ENCODE measurements around the gene HSPA12A.

The HSPA12A gene

DNA sequence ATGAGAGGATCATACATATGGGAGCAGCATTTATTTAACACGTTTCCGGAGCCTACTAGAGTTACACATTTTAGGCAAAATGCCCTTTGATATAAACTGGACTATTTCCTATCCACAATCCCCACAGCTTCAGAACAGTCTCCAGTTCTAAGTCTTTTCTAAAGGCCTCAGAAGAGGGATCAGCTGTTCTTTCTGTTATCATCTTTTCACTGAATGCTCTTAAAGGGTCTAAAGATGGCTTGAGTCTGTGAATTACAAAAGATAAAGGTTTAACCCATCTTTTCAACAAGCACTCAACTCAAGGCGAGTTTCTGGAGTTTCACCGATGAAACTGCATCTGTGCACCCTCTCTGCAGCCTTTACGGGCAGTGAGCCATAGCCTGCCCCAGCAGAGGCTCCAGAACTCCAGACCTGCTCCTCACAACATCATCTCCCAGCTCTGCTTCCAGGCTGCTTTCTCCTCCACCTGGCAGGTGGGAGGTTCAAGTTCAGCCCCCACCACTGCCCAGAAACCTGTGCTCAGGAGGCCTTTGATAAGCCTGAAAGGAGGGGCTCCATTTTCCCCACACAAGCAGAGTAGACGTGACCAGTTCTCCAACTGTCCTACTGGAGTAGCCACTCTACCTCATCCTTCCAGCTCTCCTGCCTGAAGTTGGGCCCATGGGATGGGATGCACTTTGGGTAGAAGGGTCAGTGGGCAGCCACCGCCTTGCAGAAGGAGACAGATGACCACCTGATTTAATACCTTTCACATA, 53.4 kb downstream of the HSPA12A start:
- Histone ChIP-seq H3K4me1 (ENCODE audit: control insufficient read depth in 1 of 2, insufficient read depth in 1 of 2, low read depth in 1 of 2, low read length in 1 of 2) (no peaks in the 10 kb centered on the region), H3K9me3 (no peaks in the 10 kb centered on the region), H3K27me3 (peaks cover 26% of the 10 kb centered on the region), H3K36me3 (no peaks in the 10 kb centered on the region), H3K4me3 (ENCODE audit: low read depth in 1 of 2, low read length in 1 of 2) (no peak overlapping the region), H3K27ac (no peak overlapping the region)
- TF ChIP-seq, protein P1, sequence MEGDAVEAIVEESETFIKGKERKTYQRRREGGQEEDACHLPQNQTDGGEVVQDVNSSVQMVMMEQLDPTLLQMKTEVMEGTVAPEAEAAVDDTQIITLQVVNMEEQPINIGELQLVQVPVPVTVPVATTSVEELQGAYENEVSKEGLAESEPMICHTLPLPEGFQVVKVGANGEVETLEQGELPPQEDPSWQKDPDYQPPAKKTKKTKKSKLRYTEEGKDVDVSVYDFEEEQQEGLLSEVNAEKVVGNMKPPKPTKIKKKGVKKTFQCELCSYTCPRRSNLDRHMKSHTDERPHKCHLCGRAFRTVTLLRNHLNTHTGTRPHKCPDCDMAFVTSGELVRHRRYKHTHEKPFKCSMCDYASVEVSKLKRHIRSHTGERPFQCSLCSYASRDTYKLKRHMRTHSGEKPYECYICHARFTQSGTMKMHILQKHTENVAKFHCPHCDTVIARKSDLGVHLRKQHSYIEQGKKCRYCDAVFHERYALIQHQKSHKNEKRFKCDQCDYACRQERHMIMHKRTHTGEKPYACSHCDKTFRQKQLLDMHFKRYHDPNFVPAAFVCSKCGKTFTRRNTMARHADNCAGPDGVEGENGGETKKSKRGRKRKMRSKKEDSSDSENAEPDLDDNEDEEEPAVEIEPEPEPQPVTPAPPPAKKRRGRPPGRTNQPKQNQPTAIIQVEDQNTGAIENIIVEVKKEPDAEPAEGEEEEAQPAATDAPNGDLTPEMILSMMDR (IDR thresholded peaks at IDR 0.05), result no peak

DNA sequence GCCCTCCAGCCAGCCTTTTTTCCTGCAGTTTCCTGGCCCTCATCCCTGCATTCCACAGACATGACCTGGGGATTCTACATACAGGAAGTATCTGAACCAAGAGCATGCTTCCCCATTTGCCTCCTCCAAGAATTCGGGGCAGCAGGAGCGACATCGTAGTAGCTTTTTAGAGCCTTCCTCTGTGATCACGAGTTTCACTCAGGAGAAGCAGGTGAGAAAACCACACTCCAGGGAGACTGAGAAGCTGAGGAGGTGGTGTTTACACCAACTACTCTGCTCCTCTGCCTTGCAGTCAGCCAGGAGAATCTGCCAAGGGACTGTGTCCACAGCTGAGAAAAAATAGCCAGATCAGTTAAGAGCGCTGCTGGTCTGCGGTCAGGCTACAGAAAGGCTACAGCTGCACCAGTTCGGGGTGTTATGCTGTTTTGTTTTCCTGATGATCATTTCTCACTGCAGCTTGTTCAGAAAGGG, 54.1 kb downstream of the HSPA12A start:
- Histone ChIP-seq H3K9me3 (no peaks in the 10 kb centered on the region), H3K27ac (no peak overlapping the region), H3K36me3 (no peaks in the 10 kb centered on the region), H3K4me1 (ENCODE audit: control insufficient read depth in 1 of 2, insufficient read depth in 1 of 2, low read depth in 1 of 2, low read length in 1 of 2) (no peaks in the 10 kb centered on the region), H3K4me3 (ENCODE audit: low read depth in 1 of 2, low read length in 1 of 2) (no peak overlapping the region), H3K27me3 (peaks cover 26% of the 10 kb centered on the region)
- TF ChIP-seq, protein P1 (IDR thresholded peaks at IDR 0.05), result no peak

DNA sequence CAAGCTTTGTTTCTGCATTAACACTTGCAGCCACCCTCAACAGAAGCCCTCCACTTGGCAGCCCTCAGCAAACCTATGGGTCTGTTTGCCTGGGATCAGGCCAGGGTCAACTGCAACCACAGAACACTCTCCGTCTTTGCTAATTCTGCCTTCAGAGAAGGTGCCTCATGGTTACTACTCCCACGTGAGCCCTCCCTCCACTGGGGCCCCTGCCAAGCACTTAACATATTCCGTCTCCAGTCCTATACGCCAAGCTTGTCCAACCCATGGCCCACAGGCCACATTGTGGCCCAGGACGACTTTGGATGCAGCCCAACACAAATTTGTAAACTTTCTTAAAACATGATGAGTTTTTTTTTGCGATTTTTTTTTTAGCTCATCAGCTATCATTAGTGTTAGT, 54.7 kb downstream of the HSPA12A start:
- H3K9me3 ChIP-seq, result no peaks in the 10 kb centered on the region
- TF ChIP-seq, protein P1 (IDR thresholded peaks at IDR 0.05), result no peak
- no peaks in the 10 kb centered on the region for H3K36me3 ChIP-seq
- H3K27me3 ChIP-seq, result peaks cover 26% of the 10 kb centered on the region
- no peak overlapping the region for H3K4me3 ChIP-seq (ENCODE audit: low read depth in 1 of 2, low read length in 1 of 2)
- H3K27ac ChIP-seq, result no peak overlapping the region
- H3K4me1 ChIP-seq (ENCODE audit: control insufficient read depth in 1 of 2, insufficient read depth in 1 of 2, low read depth in 1 of 2, low read length in 1 of 2), result no peaks in the 10 kb centered on the region

DNA sequence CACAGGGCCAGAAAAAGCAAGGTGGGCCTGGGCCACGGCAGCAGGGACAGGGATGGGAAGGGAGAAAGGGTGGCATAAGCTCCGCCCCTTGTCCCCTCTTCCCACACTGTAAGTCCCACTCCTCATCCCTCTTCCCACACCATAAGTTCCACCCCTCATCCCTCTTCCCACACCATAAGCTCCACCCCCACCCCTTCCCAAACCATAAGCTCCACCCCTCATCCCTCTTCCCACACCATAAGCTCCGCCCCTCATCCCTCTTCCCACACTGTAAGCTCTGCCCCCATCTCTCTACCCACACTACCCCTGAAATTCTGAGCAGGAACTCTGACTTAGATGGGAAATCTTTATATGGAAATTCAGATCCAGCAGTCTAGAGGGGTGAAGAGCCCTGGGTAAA, 55.7 kb downstream of the HSPA12A start:
- TF ChIP-seq, protein P1 (IDR thresholded peaks at IDR 0.05), result no peak
- Histone ChIP-seq H3K4me1 (ENCODE audit: control insufficient read depth in 1 of 2, insufficient read depth in 1 of 2, low read depth in 1 of 2, low read length in 1 of 2) (no peaks in the 10 kb centered on the region), H3K36me3 (no peaks in the 10 kb centered on the region), H3K27ac (no peak overlapping the region), H3K27me3 (peaks cover 23% of the 10 kb centered on the region), H3K4me3 (ENCODE audit: low read depth in 1 of 2, low read length in 1 of 2) (no peak overlapping the region), H3K9me3 (no peaks in the 10 kb centered on the region)

DNA sequence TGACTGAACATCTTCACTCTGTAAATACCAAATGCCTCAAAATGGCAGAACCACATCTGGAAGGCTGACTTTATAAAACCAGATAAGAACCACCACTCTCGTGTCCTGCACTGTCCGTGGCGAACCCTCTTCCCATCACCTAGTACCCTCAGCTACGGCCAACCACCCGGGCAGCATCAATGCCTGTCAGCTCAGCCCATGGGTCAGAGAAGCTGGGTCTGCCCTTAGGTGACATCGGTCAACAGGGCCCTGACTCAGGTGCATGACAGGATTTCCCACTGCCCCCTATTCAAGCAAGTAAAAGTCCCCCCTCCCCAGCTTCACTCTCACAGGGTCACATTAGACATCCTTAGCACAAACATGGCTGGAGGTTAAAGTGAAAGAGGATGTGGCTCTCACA, 56.6 kb downstream of the HSPA12A start:
- Histone ChIP-seq H3K4me3 (ENCODE audit: low read depth in 1 of 2, low read length in 1 of 2) (no peak overlapping the region), H3K4me1 (ENCODE audit: control insufficient read depth in 1 of 2, insufficient read depth in 1 of 2, low read depth in 1 of 2, low read length in 1 of 2) (no peaks in the 10 kb centered on the region), H3K27ac (no peak overlapping the region), H3K27me3 (peaks cover 22% of the 10 kb centered on the region), H3K36me3 (no peaks in the 10 kb centered on the region), H3K9me3 (no peaks in the 10 kb centered on the region)
- TF ChIP-seq, protein P1 (IDR thresholded peaks at IDR 0.05), result no peak
